ENCODE results near the gene LINGO3. TPM values are rescaled to one million over a fixed set of nuclear protein-coding genes. Genes with fewer than 3 reads are reported as not detected.

Gene LINGO3
- total and polyA plus RNA-seq, 2 experiments from 2014 or later: 0.29 to 0.45 TPM

DNA sequence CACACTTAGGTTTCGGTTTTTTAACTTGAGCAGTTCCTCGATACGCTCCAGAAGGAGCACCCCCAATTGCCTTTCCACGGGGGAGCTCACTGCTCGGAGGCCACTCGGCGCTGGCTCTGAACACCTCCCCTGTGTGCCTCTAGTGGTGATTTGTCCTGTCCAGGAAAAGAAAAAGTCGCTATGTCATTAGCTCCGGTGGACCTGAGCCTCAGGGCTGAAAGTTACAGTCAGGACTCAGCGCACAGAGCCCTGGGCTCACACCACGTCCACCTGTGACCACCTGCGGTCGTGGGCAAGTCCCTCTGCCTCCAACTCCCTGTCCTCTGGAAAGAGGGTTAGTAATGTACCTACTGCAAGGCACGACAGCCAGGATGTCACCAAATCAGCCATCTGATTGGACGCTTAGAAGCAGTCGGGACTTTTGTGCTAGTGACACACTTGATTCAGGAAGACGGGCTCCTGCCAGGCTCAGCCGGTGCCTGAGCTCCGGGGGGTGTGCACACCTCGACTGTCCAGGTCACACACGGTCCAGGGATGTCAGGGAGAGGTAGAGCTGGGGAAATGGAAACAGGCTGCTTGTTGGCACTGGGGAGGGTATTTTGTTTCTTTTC, 48.2 kb upstream of the LINGO3 start (continued):
- TF ChIP-seq ZNF462 (CRISPR knock-in tag; IDR thresholded peaks at IDR 0.05) (no peak), POLR2AphosphoS5 (IDR thresholded peaks at IDR 0.05; ENCODE audit: low read depth) (no peak), STAT1 (IDR thresholded peaks at IDR 0.05; ENCODE audit: unreplicated experiment) (no peak), ZNF114 (CRISPR knock-in tag; IDR thresholded peaks at IDR 0.05) (no peak), ZNF331 (CRISPR knock-in tag; IDR thresholded peaks at IDR 0.05; ENCODE audit: low read depth) (no peak), EZH2phosphoT487 (IDR thresholded peaks at IDR 0.05; ENCODE audit: unreplicated experiment) (no peak), NANOG (IDR thresholded peaks at IDR 0.05; ENCODE audit: borderline replicate concordance) (no peak)
- TF ChIP-seq, protein P1, sequence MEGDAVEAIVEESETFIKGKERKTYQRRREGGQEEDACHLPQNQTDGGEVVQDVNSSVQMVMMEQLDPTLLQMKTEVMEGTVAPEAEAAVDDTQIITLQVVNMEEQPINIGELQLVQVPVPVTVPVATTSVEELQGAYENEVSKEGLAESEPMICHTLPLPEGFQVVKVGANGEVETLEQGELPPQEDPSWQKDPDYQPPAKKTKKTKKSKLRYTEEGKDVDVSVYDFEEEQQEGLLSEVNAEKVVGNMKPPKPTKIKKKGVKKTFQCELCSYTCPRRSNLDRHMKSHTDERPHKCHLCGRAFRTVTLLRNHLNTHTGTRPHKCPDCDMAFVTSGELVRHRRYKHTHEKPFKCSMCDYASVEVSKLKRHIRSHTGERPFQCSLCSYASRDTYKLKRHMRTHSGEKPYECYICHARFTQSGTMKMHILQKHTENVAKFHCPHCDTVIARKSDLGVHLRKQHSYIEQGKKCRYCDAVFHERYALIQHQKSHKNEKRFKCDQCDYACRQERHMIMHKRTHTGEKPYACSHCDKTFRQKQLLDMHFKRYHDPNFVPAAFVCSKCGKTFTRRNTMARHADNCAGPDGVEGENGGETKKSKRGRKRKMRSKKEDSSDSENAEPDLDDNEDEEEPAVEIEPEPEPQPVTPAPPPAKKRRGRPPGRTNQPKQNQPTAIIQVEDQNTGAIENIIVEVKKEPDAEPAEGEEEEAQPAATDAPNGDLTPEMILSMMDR (conservative IDR thresholded peaks at IDR 0.05; ENCODE audit: low read depth in 2 of 2): no peak

All from GM23338 (cell line).